Stimulated activated CD8-positive, alpha-beta memory T cell treated with anti-CD3 and anti-CD28 coated beads, Interleukin-2, amount 100 ng/mL, for 48 hours (primary cell): Measurements from ENCODE around the gene CIZ1.
"Not testable (repeated sequence)": the region's sequence is repeated elsewhere in the genome, so short reads cannot be mapped to it uniquely, and the experiment has no call there.

Source experiments
- DNase-seq, 2 donors: peaks; one replicate each; pipeline ENCODE4 v3.0.0-alpha.2; 2020; ENCODE audit warnings: low read depth in 2 of 2

The CIZ1 gene

GRCh38 chr9:128190013-128190412, 1.4 kb downstream of the CIZ1 start:
- no peak for DNase-seq

DNA sequence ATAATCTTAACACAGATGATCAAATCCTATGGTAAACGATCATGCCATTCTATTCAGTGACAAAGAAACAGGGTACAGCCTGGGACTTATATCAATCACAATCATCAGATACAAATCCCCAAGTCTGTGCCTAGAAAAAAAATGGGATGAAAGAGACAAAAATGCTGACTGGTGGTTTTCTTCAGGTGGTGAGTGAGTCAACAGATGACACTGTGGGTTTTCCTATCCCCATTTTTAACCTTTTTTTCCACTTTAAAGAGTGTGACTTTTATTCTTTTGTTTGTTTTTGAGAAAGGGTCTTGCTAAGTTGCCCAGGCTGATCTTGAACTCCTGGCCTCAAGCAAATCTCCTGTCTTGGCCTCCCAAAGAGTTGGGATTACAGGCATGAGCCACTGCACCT, 3.2 kb downstream of the CIZ1 start:
- DNase-seq = no peak

DNA sequence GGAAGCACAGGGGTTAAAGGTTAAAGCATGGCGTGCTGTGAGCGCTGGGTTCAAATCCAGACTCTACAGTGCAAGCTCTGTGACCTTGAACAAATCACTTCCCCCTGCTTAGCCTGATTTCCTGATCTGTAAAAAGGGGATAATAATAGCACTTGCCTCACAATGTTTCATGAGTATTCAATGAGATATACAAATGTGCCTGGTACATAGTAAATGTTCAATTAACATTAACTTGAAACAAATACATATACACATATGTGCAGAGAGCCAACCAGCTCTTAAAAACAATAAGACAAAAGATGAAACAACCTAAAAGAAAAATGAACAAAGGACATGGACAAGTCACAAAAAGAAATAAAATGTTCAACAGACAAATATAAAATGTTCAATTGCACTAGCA, 4.0 kb downstream of the CIZ1 start:
- DNase-seq = no peak

GRCh38 chr9:128185979-128186965, 5.1 kb downstream of the CIZ1 start:
- DNase-seq = no peak

DNA sequence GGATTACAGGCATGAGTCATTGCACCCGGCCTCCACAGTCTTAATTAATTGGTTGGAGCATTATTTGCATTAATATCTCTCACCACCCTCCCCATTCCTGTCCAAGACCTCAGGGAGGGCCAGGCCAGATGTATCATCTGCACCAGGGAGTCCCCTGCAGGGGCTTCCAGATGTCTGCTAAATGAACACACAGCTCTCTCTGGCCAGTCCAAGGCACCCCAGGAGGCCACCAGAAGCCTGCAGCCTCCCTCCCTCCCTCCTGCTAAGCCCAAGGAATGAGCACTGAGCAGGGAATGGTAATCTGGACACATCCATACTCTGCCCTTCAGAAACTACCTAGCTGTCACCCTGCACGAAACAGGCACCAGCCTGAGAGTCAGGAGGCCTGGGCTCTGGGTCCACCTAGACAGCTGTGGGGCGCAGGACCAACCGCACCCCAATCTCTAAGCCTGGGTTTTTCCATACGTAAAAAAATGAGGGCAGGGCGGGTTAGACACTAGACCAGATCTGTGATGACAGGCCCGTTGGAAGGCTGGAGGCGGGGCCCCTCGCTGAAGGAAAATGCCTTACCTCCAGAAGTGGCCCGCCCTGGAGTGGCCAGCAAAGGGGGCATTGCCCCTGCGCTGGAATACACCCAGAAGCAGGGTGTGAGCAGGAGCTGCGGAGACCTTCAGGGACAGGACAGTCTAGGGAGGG, 8.3 kb downstream of the CIZ1 start:
- DNase-seq = no peak

DNA sequence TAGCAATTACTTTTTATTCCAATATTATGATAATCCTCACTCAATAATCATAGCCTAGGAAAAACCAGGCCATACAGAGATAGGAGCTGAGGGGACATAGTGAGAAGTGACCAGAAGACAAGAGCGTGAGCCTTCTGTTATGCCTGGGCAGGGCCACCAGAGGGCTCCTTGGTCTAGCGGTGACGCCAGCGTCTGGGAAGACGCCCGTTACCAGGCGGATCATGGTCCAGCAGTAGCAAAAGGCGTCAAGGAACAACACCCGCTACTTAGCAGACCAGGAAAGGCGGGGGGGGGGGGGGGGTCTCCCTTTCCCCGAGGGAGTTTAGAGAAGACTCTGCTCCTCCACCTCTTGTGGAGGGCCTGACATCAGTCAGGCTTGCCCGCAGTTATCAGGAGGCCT, 9.9 kb downstream of the CIZ1 start:
- DNase-seq = not testable (repeated sequence)

- DNase-seq = no peak
Observed at GRCh38 chr9:128180447-128180846, 10.9 kb downstream of the CIZ1 start.

DNA sequence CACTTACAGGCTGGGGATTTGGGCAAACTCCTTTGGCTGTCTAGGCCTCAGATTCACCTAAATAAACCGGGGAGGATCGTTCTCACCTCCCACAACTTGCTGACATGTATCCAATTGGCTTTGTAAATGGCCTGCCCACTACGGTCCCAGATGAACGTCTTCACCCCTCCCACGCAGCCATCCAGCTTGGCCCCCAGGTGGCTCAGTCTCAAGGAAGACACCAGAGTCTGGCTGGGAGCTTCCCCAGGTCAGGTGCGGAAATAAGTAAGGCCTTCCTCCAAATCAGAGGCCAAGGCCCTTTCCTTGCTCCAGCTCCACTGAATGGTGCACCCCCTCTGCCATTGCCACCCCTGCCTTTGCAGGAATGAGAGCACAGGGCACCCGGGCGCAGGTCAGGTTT, 11.4 kb downstream of the CIZ1 start:
- DNase-seq = no peak

GRCh38 chr9:128178806-128179431, 12.5 kb downstream of the CIZ1 start:
- no peak for DNase-seq

DNA sequence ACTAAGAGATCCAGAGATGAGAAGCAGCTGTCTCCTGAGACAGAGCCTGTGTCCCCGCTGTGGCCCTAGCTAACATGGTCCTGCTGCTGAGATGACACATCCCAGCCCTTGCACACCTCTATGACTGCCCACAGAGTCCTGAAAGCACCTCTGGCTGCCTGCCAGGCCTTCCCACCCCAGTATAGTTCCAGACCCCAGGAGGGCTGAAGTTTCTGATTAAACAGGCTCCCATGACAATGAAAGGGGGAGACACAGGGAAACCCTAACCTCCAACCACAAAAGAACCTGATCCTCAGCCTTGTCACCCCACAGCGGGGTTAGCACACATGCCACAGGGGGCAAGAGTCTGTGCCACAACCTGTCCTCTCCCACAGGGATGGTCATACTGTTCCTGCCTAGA, 15.6 kb downstream of the CIZ1 start:
- DNase-seq = no peak

- no peak for DNase-seq
Observed at GRCh38 chr9:128175102-128175563, 16.2 kb downstream of the CIZ1 start.

GRCh38 chr9:128174062-128174461, 17.3 kb downstream of the CIZ1 start:
- DNase-seq = no peak

- DNase-seq = no peak
Observed at GRCh38 chr9:128169925-128170324, 21.4 kb downstream of the CIZ1 start.

GRCh38 chr9:128169492-128169891, 21.9 kb downstream of the CIZ1 start:
- no peak for DNase-seq

- no peak for DNase-seq
Observed at GRCh38 chr9:128168731-128169308, 22.6 kb downstream of the CIZ1 start.

DNA sequence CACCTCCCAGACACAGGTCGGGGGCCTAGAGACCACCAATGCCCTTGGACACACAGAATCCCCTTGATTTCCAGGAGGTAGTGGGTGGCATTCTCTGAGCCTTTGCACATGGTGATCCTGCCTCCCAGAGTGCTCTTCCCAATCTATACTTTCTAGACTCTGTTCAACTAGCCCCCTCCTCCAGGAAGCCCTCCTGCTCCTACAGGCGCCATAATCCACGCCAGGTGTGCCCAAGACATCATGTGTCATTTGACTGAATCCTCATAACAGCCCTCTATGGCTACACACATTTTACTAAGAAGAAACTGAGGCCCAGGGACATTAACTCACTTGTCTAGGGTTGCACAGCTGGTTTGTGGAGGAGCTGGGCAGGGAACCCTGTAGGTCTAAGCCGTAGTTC, 24.2 kb downstream of the CIZ1 start:
- no peak for DNase-seq

- DNase-seq = no peak
Observed at GRCh38 chr9:128166169-128166568, 25.2 kb downstream of the CIZ1 start.

DNA sequence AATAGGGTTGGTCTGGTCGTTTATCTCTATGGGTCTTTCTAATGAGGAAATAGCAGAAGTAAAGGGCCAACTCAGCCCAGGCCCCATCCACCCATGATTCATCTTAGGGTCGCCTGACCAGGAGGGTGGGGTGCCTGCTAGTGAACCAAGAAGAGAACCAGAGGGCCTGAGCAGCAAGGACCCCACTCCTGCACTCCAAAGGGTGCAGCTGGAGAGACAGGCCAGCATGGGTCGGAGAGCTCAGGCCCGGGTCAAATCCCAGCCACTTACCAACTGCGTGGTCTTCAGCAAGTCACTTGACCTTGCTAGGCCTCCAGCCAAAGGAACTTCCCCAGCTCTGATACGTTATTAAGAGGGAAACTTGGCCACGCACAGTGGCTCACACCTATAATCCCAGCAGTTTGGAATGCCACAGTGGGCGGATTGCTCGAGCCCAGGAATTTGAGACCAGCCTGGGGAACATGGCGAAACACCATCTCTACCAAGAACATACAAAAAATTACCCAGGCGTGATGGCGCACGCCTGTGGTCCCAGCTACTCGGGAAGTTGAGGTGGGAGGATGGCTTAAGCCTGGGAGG, 27.0 kb downstream of the CIZ1 start:
- DNase-seq = no peak

DNA sequence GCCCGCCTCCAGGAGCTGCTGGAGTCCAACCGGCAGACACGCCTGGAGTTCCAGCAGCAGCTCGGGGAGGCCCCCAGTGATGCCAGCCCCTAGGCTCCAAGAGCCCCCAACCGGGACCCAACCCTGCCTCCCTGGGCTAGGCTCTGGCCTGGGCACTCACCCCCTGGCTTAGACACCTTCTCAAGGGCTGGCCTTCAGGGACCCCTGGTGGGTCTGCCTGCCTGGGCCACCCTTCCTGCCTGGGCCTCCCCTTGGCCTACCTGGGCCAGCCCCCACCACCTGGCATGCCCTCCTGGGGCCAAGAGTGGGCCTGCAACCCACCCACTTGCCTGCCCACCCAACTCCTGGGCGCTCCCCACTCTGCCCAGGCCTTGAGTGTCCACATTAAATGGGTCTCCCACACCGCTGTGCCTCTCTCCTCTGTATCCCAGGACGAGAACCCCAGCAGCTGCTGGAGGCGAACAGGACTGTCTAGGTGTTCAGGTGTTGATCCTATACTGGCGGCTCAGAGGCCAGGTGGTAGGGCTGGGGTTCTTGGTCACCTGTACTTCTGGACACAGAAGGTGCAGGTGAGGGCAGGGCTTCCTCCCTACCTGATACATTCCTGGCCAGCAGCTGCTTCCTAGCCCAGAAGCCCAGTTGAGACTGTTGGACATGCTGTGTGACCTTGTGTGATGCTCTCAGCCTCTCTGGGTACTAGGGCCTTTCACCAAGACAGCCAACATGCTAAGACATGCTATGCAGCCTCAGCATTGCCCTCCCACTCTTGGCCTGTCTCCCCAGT, 27.7 kb downstream of the CIZ1 start:
- DNase-seq = no peak

DNA sequence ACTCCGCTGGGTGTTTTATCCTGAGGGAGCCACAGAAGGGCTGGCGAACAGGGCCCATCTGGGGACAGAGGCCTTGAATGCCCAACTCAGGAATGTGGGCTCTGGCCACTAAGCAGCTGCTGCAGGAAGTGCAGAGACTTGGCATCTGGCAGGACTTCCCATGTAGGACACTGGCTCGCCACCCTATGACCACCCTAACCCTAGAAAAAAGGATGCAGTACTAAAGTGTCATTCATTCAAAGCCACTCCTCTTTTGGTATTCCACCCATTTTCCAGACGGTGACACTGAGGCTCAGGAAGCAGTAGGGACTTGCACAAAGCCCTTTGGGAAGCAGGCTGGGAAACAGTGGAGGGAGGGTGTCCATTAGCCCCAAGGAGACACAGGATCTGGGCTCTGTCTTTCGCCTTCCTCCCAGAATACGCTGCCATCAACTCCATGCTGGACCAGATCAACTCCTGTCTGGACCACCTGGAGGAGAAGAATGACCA, 28.3 kb downstream of the CIZ1 start:
- DNase-seq = no peak
